H9 (cell line): ENCODE data around the gene PDZK1. TPM values are rescaled to one million over a fixed set of nuclear protein-coding genes. Genes with fewer than 3 reads are reported as not detected.

ENCODE experiments used
- DNase-seq: peaks from one replicate; pipeline ENCODE4 v3.0.0-alpha.2; 2017
- H2AFZ ChIP-seq: one replicate; pipeline ENCODE4 v1.6.1; 2013; ENCODE audit warnings: mild to moderate bottlenecking, low read length, control low read depth, moderate library complexity
- H2AK5ac ChIP-seq: 2 replicates; pipeline ENCODE4 v1.6.1; 2013; ENCODE audit warnings: low read length, control low read depth, mixed read lengths; ENCODE audit not compliant: insufficient read length
- H2BK120ac ChIP-seq: one replicate; pipeline ENCODE4 v1.6.1; 2013; ENCODE audit warnings: low read depth, mild to moderate bottlenecking, low read length, control low read depth, inconsistent platforms; ENCODE audit not compliant: poor library complexity, severe bottlenecking
- H2BK12ac ChIP-seq: 2 replicates; pipeline ENCODE4 v1.6.1; 2013; ENCODE audit warnings: low read length, control low read depth, mixed read lengths, low read depth; ENCODE audit not compliant: insufficient read length
- H2BK15ac ChIP-seq: 2 replicates; pipeline ENCODE4 v1.6.1; 2013; ENCODE audit warnings: low read depth, low read length, control low read depth
- H2BK20ac ChIP-seq: one replicate; pipeline ENCODE4 v1.6.1; 2013; ENCODE audit warnings: low read depth, mild to moderate bottlenecking, low read length, control low read depth, inconsistent platforms; ENCODE audit not compliant: poor library complexity, severe bottlenecking
- H2BK5ac ChIP-seq: 2 replicates; pipeline ENCODE4 v1.6.1; 2013; ENCODE audit warnings: low read length, control low read depth, mixed read lengths; ENCODE audit not compliant: insufficient read length
- H3K14ac ChIP-seq: 2 replicates; pipeline ENCODE4 v1.6.1; 2013; ENCODE audit warnings: low read length, control low read depth; ENCODE audit not compliant: insufficient read depth
- H3K18ac ChIP-seq: 2 replicates; pipeline ENCODE4 v1.6.1; 2013; ENCODE audit warnings: low read depth, mild to moderate bottlenecking, mixed read lengths, low read length, control low read depth; ENCODE audit not compliant: insufficient read length
- H3K23ac ChIP-seq: 2 replicates; pipeline ENCODE4 v1.6.1; 2013; ENCODE audit warnings: low read length, control low read depth, mixed read lengths, low read depth; ENCODE audit not compliant: insufficient read length
- H3K23me2 ChIP-seq: 2 replicates; pipeline ENCODE4 v1.6.1; 2013; ENCODE audit warnings: low read depth, mild to moderate bottlenecking, mixed read lengths, low read length, control low read depth; ENCODE audit not compliant: insufficient read length, poor library complexity, severe bottlenecking
- H3K27ac ChIP-seq: 2 replicates; pipeline ENCODE4 v1.5.1; 2013; ENCODE audit warnings: low read length, control low read depth, mixed read lengths, low read depth; ENCODE audit not compliant: insufficient read length
- H3K27me3 ChIP-seq: 2 replicates; pipeline ENCODE4 v1.6.1; 2013; ENCODE audit warnings: low read length, control low read depth, inconsistent platforms; ENCODE audit not compliant: insufficient read depth
- H3K4ac ChIP-seq: 2 replicates; pipeline ENCODE4 v1.6.1; 2013; ENCODE audit warnings: low read depth, mild to moderate bottlenecking, control low read depth, inconsistent platforms, low read length, moderate library complexity
- H3K4me1 ChIP-seq: 2 replicates; pipeline ENCODE4 v1.6.1; 2013; ENCODE audit warnings: low read length, control low read depth, inconsistent platforms; ENCODE audit not compliant: insufficient read depth
- H3K4me2 ChIP-seq: 2 replicates; pipeline ENCODE4 v1.6.1; 2013; ENCODE audit warnings: low read length, control low read depth, mixed read lengths; ENCODE audit not compliant: insufficient read length, insufficient read depth
- H3K56ac ChIP-seq: 2 replicates; pipeline ENCODE4 v1.6.1; 2013; ENCODE audit warnings: low read depth, mild to moderate bottlenecking, mixed read lengths, low read length, control low read depth; ENCODE audit not compliant: insufficient read length
- H3K79me1 ChIP-seq: 2 replicates; pipeline ENCODE4 v1.6.1; 2013; ENCODE audit warnings: low read depth, mild to moderate bottlenecking, moderate library complexity, low read length, control low read depth, inconsistent platforms; ENCODE audit not compliant: insufficient read depth, poor library complexity, severe bottlenecking
- H3K79me2 ChIP-seq: 2 replicates; pipeline ENCODE4 v1.6.1; 2013; ENCODE audit warnings: low read length, control low read depth, inconsistent platforms; ENCODE audit not compliant: insufficient read depth
- H3K9ac ChIP-seq: 2 replicates; pipeline ENCODE4 v1.6.1; 2013; ENCODE audit warnings: low read length, control low read depth, mixed read lengths; ENCODE audit not compliant: insufficient read length; ENCODE audit errors: extremely low read depth
- H3K9me3 ChIP-seq: one replicate; pipeline ENCODE4 v1.6.1; 2013; ENCODE audit warnings: low read depth, low read length, inconsistent platforms; ENCODE audit not compliant: control insufficient read depth
- H3T11ph ChIP-seq: one replicate; pipeline ENCODE4 v1.6.1; 2013; ENCODE audit warnings: mild to moderate bottlenecking, low read length, control low read depth, inconsistent platforms
- H4K20me1 ChIP-seq: one replicate; pipeline ENCODE4 v1.6.1; 2013; ENCODE audit not compliant: control insufficient read depth, insufficient read length, insufficient read depth
- H4K5ac ChIP-seq: 2 replicates; pipeline ENCODE4 v1.6.1; 2013; ENCODE audit warnings: low read depth, mild to moderate bottlenecking, mixed read lengths, low read length, control low read depth; ENCODE audit not compliant: insufficient read length
- H4K8ac ChIP-seq: replicated peaks from 2 replicates; pipeline ENCODE4 v1.6.1; 2013; ENCODE audit warnings: low read length, control low read depth, mixed read lengths, low read depth; ENCODE audit not compliant: insufficient read length
- H4K91ac ChIP-seq: 2 replicates; pipeline ENCODE4 v1.6.1; 2013; ENCODE audit warnings: low read depth, mild to moderate bottlenecking, moderate library complexity, mixed read lengths, low read length, control low read depth; ENCODE audit not compliant: insufficient read length
- H3K27ac Mint-ChIP-seq, 3 experiments: 2 replicates in 2 of 3; 3 replicates in 1 of 3; pipeline ENCODE4 v1.8.0; 2020 to 2021; ENCODE audit warnings: mixed read lengths in 3 of 3, mild to moderate bottlenecking in 1 of 3, moderate library complexity in 1 of 3
- H3K27me3 Mint-ChIP-seq: 2 replicates; pipeline ENCODE4 v1.8.0; 2021; ENCODE audit warnings: low read depth, mild to moderate bottlenecking, moderate library complexity, mixed read lengths
- H3K36me3 Mint-ChIP-seq, 3 experiments: 2 replicates in 2 of 3; 3 replicates in 1 of 3; pipeline ENCODE4 v1.8.0; 2020 to 2021; ENCODE audit warnings: low read depth in 3 of 3, mixed read lengths in 3 of 3; ENCODE audit not compliant: insufficient read depth in 1 of 3
- H3K4me1 Mint-ChIP-seq, 2 experiments: 2 replicates each; pipeline ENCODE4 v1.8.0; 2020; ENCODE audit warnings: mixed read lengths in 2 of 2
- H3K4me3 Mint-ChIP-seq, 2 experiments: 2 replicates in 1 of 2; 3 replicates in 1 of 2; pipeline ENCODE4 v1.8.0; 2020 to 2021; ENCODE audit warnings: mild to moderate bottlenecking in 2 of 2, mixed read lengths in 2 of 2, moderate library complexity in 1 of 2
- H3K9me3 Mint-ChIP-seq, 2 experiments: 2 replicates in 1 of 2; 3 replicates in 1 of 2; pipeline ENCODE4 v1.8.0; 2020; ENCODE audit warnings: mild to moderate bottlenecking in 2 of 2, mixed read lengths in 2 of 2, moderate library complexity in 1 of 2
- WGBS: extraction: QIAGEN DNeasy Blood & Tissue Kit; methylation state at CpG from one replicate; pipeline ENCODE4 v1.1.7; 2013; ENCODE audit warnings: missing lambda C conversion rate, low lambda C conversion rate, mixed read lengths; ENCODE audit not compliant: insufficient read length; ENCODE audit errors: extremely low coverage; 5-methylcytosine and 5-hydroxymethylcytosine counted together
- total RNA-seq: library from RNA; stranded (reverse); gene quantifications from 2 replicates; pipeline ENCODE4 v1.2.1, GENCODE V29; 2021
- TF ChIP-seq, protein P1 (sequence below): fragments of 200-600 bp; sonication (generic); conservative IDR thresholded peaks from 3 replicates; pipeline ENCODE4 v1.8.0; 2021; ENCODE audit warnings: antibody characterized with exemption, mild to moderate bottlenecking

The PDZK1 gene
- total RNA-seq, 1 experiment from 2014 or later: not detected

DNA sequence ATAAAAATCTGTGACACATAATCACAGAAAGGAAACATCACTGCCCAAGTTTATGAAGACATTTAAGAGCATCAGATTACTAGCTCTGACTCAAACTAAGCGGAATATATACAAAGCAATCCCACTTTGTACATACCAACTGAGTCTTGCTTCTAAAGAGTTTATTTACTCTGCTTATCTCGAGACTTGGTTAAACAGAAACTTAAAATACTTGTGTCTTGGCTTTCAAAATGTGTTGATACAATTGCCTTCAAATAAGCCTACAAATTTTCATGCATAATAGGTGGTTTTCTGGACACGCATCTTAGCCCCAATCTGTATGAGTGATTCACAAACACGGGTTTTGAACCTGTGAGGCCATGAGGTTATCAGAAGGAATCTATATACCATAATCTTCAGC, 33.1 kb upstream of the PDZK1 start:
- Histone ChIP-seq H2BK120ac (no peak overlapping the region), H2BK12ac (no peak overlapping the region), H4K8ac (no peak overlapping the region), H2AFZ (no peak overlapping the region), H3K9me3 (no peaks in the 10 kb centered on the region), H3K23me2 (no peaks in the 10 kb centered on the region), H4K5ac (no peak overlapping the region), H4K91ac (no peak overlapping the region), H3T11ph (no peak overlapping the region), H2BK15ac (no peak overlapping the region), H2AK5ac (no peak overlapping the region), H3K56ac (no peak overlapping the region), H2BK5ac (no peak overlapping the region), H3K79me1 (no peaks in the 10 kb centered on the region), H3K79me2 (no peaks in the 10 kb centered on the region), H3K18ac (no peak overlapping the region), H3K9ac (no peak overlapping the region), H3K4ac (no peak overlapping the region), H3K4me1 (no peaks in the 10 kb centered on the region), H4K20me1 (no peaks in the 10 kb centered on the region), H3K27me3 (no peaks in the 10 kb centered on the region), H3K4me2 (no peak overlapping the region), H3K23ac (no peak overlapping the region), H2BK20ac (no peak overlapping the region), H3K14ac (no peak overlapping the region), H3K27ac (no peak overlapping the region)
- Mint-ChIP-seq H3K4me3 (no peak overlapping the region), H3K4me1 (no peaks in the 10 kb centered on the region), H3K27me3 (no peaks in the 10 kb centered on the region), H3K9me3 (no peaks in the 10 kb centered on the region), H3K27ac (no peak overlapping the region), H3K36me3 (peaks cover 0 to 20% (median 10%) of the 10 kb centered on the region in 3 experiments; a peak in 5 of 7 replicates)
- no peak for DNase-seq
- TF ChIP-seq, protein P1, sequence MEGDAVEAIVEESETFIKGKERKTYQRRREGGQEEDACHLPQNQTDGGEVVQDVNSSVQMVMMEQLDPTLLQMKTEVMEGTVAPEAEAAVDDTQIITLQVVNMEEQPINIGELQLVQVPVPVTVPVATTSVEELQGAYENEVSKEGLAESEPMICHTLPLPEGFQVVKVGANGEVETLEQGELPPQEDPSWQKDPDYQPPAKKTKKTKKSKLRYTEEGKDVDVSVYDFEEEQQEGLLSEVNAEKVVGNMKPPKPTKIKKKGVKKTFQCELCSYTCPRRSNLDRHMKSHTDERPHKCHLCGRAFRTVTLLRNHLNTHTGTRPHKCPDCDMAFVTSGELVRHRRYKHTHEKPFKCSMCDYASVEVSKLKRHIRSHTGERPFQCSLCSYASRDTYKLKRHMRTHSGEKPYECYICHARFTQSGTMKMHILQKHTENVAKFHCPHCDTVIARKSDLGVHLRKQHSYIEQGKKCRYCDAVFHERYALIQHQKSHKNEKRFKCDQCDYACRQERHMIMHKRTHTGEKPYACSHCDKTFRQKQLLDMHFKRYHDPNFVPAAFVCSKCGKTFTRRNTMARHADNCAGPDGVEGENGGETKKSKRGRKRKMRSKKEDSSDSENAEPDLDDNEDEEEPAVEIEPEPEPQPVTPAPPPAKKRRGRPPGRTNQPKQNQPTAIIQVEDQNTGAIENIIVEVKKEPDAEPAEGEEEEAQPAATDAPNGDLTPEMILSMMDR: no peak
- no CpG with 5 or more reads among the region's 4 CpGs for WGBS
